HEK293 (cell line): Measurements from ENCODE around the gene PIGO.

ENCODE experiments used
- CTCF ChIA-PET: fragments of 350-600 bp; formaldehyde crosslinking; extraction: SDS; loops from one replicate; lab custom pipeline; 2021; ENCODE audit warnings: antibody characterized with exemption; lab: Yijun Ruan, JAX
- POLR2A ChIA-PET: fragments of 300-600 bp; formaldehyde crosslinking; extraction: SDS; loops from one replicate; lab custom pipeline; 2020; ENCODE audit warnings: antibody characterized with exemption, inconsistent platforms; lab: Yijun Ruan, JAX
- H3K27ac ChIP-seq: fragments of 200-500 bp; sonication (Bioruptor generic); 2 replicates; pipeline ENCODE4 v1.5.1; 2014; ENCODE audit warnings: low read depth, low read length, control low read depth, inconsistent platforms; ENCODE audit errors: extremely low read depth
- H3K36me3 ChIP-seq, 2 experiments: fragments of 200-500 bp in 1 of 2; sonication (Bioruptor generic) in 1 of 2; 1 replicate in 1 of 2; 2 replicates in 1 of 2; pipeline ENCODE4 v1.5.1; 2014 to 2017; ENCODE audit warnings: inconsistent platforms in 2 of 2, low read length in 2 of 2; ENCODE audit not compliant: control insufficient read depth in 2 of 2, insufficient read depth in 1 of 2
- H3K4me1 ChIP-seq: fragments of 200-500 bp; sonication (Bioruptor generic); 2 replicates; pipeline ENCODE4 v1.5.1; 2014; ENCODE audit warnings: mild to moderate bottlenecking, low read length, inconsistent platforms; ENCODE audit not compliant: control insufficient read depth, insufficient read depth
- H3K4me3 ChIP-seq: 2 replicates; pipeline ENCODE4 v1.5.1; 2011; ENCODE audit warnings: low read depth, mild to moderate bottlenecking, control low read depth, low read length, moderate library complexity
- H3K9me3 ChIP-seq: fragments of 200-500 bp; sonication (Bioruptor generic); 2 replicates; pipeline ENCODE4 v1.5.1; 2014; ENCODE audit warnings: low read depth, low read length, inconsistent platforms; ENCODE audit not compliant: control insufficient read depth, insufficient read depth
- EGR2 ChIP-seq: fragments of 450-650 bp; formaldehyde crosslinking; IDR thresholded peaks from 2 replicates; pipeline ENCODE4 v1.5.1; 2016; ENCODE audit warnings: low read depth, missing biosample characterization, missing genetic modification characterization
- SETDB1 ChIP-seq: IDR thresholded peaks from one replicate; pipeline ENCODE4 v1.6.1; 2017; ENCODE audit warnings: mild to moderate bottlenecking, low read length, moderate library complexity, mixed read lengths; ENCODE audit not compliant: insufficient read length
- TCF7L2 ChIP-seq: IDR thresholded peaks from 2 replicates; pipeline ENCODE4 v1.6.1; 2011; ENCODE audit warnings: low read depth, mild to moderate bottlenecking, inconsistent platforms, low read length, moderate library complexity, borderline replicate concordance
- ZBTB26 ChIP-seq: fragments of 450-650 bp; formaldehyde crosslinking; optimal IDR thresholded peaks from 2 replicates; pipeline ENCODE3; 2016; ENCODE audit warnings: missing biosample characterization, mild to moderate bottlenecking, missing genetic modification characterization
- ZBTB6 ChIP-seq: fragments of 450-650 bp; formaldehyde crosslinking; IDR thresholded peaks from 2 replicates; pipeline ENCODE4 v1.5.1; 2017; ENCODE audit warnings: missing biosample characterization, missing genetic modification characterization
- ZIC2 ChIP-seq: fragments of 450-650 bp; formaldehyde crosslinking; IDR thresholded peaks from 2 replicates; pipeline ENCODE4 v1.5.1; 2016; ENCODE audit warnings: missing biosample characterization, missing genetic modification characterization
- ZNF155 ChIP-seq: fragments of 450-650 bp; formaldehyde crosslinking; IDR thresholded peaks from 2 replicates; pipeline ENCODE4 v1.5.1; 2016; ENCODE audit warnings: missing biosample characterization, missing genetic modification characterization
- ZNF24 ChIP-seq: fragments of 450-650 bp; formaldehyde crosslinking; IDR thresholded peaks from 2 replicates; pipeline ENCODE4 v1.5.1; 2016; ENCODE audit warnings: missing biosample characterization, missing genetic modification characterization
- ZNF433 ChIP-seq: fragments of 450-650 bp; formaldehyde crosslinking; IDR thresholded peaks from 2 replicates; pipeline ENCODE4 v1.5.1; 2016; ENCODE audit warnings: missing biosample characterization, missing genetic modification characterization, low read depth
- ZNF449 ChIP-seq: fragments of 450-650 bp; formaldehyde crosslinking; IDR thresholded peaks from 2 replicates; pipeline ENCODE4 v1.5.1; 2017; ENCODE audit warnings: missing biosample characterization, mild to moderate bottlenecking, missing genetic modification characterization, moderate library complexity
- ZNF518A ChIP-seq: fragments of 450-650 bp; formaldehyde crosslinking; conservative IDR thresholded peaks from 2 replicates; pipeline ENCODE4 v1.5.1; 2016; ENCODE audit warnings: low read depth, missing biosample characterization, missing genetic modification characterization
- ZNF621 ChIP-seq: fragments of 450-650 bp; formaldehyde crosslinking; IDR thresholded peaks from 2 replicates; pipeline ENCODE4 v1.5.1; 2017; ENCODE audit warnings: missing biosample characterization, missing genetic modification characterization
- ZNF623 ChIP-seq: fragments of 450-650 bp; formaldehyde crosslinking; IDR thresholded peaks from 2 replicates; pipeline ENCODE4 v1.5.1; 2016; ENCODE audit warnings: missing biosample characterization, missing genetic modification characterization
- ZNF768 ChIP-seq: fragments of 450-650 bp; formaldehyde crosslinking; IDR thresholded peaks from 2 replicates; pipeline ENCODE4 v1.5.1; 2018; ENCODE audit warnings: missing biosample characterization, mild to moderate bottlenecking, missing genetic modification characterization

Gene PIGO

GRCh38 chr9:35102465-35102768 is 6.0 kb upstream of the PIGO start:
- CTCF ChIA-PET, result interaction anchor here (0.9 to 2.3 kb wide), 3 partner anchors 9 to 110 kb away, joined by 4 to 5 read pairs (median 5); no protein-coding TSS in a partner anchor
- no peaks in the 10 kb centered on the region for H3K4me1 ChIP-seq
- H3K27ac ChIP-seq, result peak overlapping the region; percentile 66
- TF ChIP-seq ZIC2 (tag by site-specific recombination) (no peak), ZNF621 (no peak), ZNF518A (tag by site-specific recombination) (no peak), ZNF768 (tag by site-specific recombination) (no peak), ZNF155 (no peak), ZNF24 (tag by site-specific recombination) (no peak), ZNF449 (no peak), EGR2 (no peak)
- peak overlapping the region; percentile 83 for H3K4me3 ChIP-seq
- H3K9me3 ChIP-seq, result no peaks in the 10 kb centered on the region
- POLR2A ChIA-PET, result interaction anchor here (0.7 to 6.4 kb wide), 8 partner anchors 9 to 556 kb away, joined by 3 to 92 read pairs (median 18); partner anchors contain the start of genes ATOSB, CCDC107, FANCG and RMRP
- peaks cover 0 to 59% of the 10 kb centered on the region in 2 experiments; a peak in 1 of 3 replicates for H3K36me3 ChIP-seq

GRCh38 chr9:35097573-35097972 is 1.2 kb upstream of the PIGO start:
- Histone ChIP-seq H3K9me3 (no peaks in the 10 kb centered on the region), H3K4me1 (no peaks in the 10 kb centered on the region)
- CTCF ChIA-PET, result interaction anchor here (0.6 to 5.4 kb wide), 10 partner anchors 11 to 455 kb away, joined by 3 to 40 read pairs (median 4); partner anchors contain the start of genes ATOSB and FANCG
- POLR2A ChIA-PET, result interaction anchor here (0.6 to 8.1 kb wide), 8 partner anchors 13 to 67 kb away, joined by 3 to 73 read pairs (median 8); partner anchors contain the start of genes ATOSB, FANCG and VCP
- no peak for TF ChIP-seq SETDB1
- no peak for TF ChIP-seq TCF7L2
- TF ChIP-seq ZBTB26 (tag by site-specific recombination), result no peak
- no peak for TF ChIP-seq ZNF433 (tag by site-specific recombination)
- no peak for TF ChIP-seq ZBTB6 (tag by site-specific recombination)
- peak; percentile 93 for TF ChIP-seq ZNF623
- TF ChIP-seq, all 188 proteins: peak for 1
- H3K27ac ChIP-seq, result no peak overlapping the region
- peaks cover 0 to 55% of the 10 kb centered on the region in 2 experiments; a peak in 1 of 3 replicates for H3K36me3 ChIP-seq
- H3K4me3 ChIP-seq, result no peak overlapping the region
